ENCODE data around the gene PDZK1. TPM values are rescaled to one million over a fixed set of nuclear protein-coding genes. Genes with fewer than 3 reads are reported as not detected.
"Not testable (repeated sequence)": the region's sequence is repeated elsewhere in the genome, so short reads cannot be mapped to it uniquely, and the experiment has no call there.

The PDZK1 gene
- total RNA-seq, 2 experiments from 2014 or later, result not detected

DNA sequence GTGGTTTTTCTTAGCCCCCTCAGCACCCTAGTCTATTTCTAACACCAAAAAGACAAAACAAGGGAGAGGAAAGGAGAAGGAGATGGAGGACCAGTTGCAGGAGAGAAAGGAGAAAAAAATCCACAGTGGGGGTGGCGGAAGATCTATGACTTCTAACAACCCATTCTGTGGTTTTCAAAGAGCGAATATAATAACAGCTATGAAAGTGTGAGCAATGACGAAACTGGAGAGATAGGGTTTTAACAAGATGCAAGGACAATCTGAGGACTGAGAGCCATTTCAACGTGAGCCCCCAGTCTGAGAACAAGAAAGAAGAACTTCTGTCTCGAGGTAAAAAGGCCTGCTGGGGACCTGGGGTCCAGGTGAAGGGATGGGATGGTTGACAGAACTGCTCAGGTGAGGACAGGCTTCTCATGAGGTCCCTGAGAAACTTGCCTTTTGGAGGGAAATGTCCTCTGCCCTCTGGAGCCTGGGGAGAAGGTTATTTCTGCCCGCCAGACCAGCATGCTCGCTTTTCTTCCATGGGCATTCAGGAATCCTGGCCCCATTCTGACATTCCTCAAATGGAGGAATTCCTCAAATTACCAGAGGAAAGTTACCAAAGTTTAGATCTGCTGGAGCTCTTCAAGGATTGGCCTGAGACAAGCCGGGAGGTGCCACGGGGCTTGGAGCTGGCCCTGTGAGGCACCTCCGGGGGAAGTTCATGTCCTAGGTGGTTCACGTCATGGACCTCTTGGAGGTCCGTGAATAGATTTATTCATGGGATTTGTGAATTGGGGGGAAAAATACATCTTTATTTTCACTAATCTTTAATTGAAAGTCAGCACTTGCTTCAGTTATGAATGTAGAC lies 12.3 kb upstream of the PDZK1 start, which contains the start of gene CD160:
CD160 (plus strand) TSS at position 270 of the 850 bp plus-strand sequence. CDS start 8,829 bp downstream, outside the sequence.
- Mint-ChIP-seq H3K4me3 (peak within 1 kb of the TSS; percentile 78), H3K27ac (peak within 1 kb of the TSS; percentile 74), H3K36me3 (no peaks in the 10 kb centered on the region), H3K4me1 (peaks cover 22% of the 10 kb centered on the region), H3K9me3 (no peaks in the 10 kb centered on the region), H3K27me3 (peaks cover 18% of the 10 kb centered on the region)
- DNase-seq, result peak; percentile 14

- not testable (repeated sequence) for H3K9me3 Mint-ChIP-seq, H3K4me3 Mint-ChIP-seq
These were observed 11.3 kb upstream of the PDZK1 start for GRCh38 chr1:145718465-145718864.

DNA sequence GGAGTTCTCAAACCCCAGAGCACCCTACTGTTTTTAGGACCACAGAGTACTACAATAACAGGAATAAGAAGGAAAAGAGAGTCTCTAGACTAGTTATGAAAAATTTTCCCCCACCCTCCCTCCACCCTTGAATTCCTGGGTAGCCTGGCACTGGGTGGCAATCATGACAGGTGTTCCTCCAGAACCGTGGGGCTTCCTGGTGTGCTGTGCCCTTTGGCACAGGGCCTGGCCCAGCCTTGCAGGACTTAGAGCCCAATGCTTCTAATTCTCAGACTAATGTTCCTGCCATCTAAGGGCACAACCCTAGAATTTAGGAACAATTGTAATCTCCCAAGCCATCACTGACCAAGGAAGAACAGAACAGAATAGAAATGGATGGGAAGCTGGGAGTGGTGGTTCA lies 10.7 kb upstream of the PDZK1 start:
- Mint-ChIP-seq H3K4me1 (peaks cover 22% of the 10 kb centered on the region), H3K36me3 (no peaks in the 10 kb centered on the region), H3K27me3 (peaks cover 16% of the 10 kb centered on the region), H3K4me3 (no peak overlapping the region), H3K27ac (no peak overlapping the region), H3K9me3 (no peaks in the 10 kb centered on the region)
- no peak for DNase-seq

More at GRCh38 chr1:145718465-145718864, 11.3 kb upstream of the PDZK1 start:
- peaks cover 18% of the 10 kb centered on the region for H3K27me3 Mint-ChIP-seq
- not testable (repeated sequence) for DNase-seq, H3K27ac Mint-ChIP-seq, H3K36me3 Mint-ChIP-seq
- H3K4me1 Mint-ChIP-seq, result peaks cover 22% of the 10 kb centered on the region

- Mint-ChIP-seq H3K4me3 (no peak overlapping the region), H3K36me3 (no peaks in the 10 kb centered on the region), H3K4me1 (peaks cover 22% of the 10 kb centered on the region), H3K9me3 (no peaks in the 10 kb centered on the region), H3K27ac (no peak overlapping the region), H3K27me3 (peaks cover 9% of the 10 kb centered on the region)
- DNase-seq, result no peak
These were observed 9.6 kb upstream of the PDZK1 start for GRCh38 chr1:145716641-145717345.

- H3K4me3 Mint-ChIP-seq, result no peak overlapping the region
- H3K36me3 Mint-ChIP-seq, result no peaks in the 10 kb centered on the region
- no peaks in the 10 kb centered on the region for H3K9me3 Mint-ChIP-seq
- DNase-seq, result no peak
- H3K27me3 Mint-ChIP-seq, result no peaks in the 10 kb centered on the region
- H3K4me1 Mint-ChIP-seq, result peaks cover 8% of the 10 kb centered on the region
- H3K27ac Mint-ChIP-seq, result no peak overlapping the region
These were observed 7.5 kb upstream of the PDZK1 start for GRCh38 chr1:145714524-145715111.

- no peak for DNase-seq
- H3K4me3 Mint-ChIP-seq, result no peak overlapping the region
- H3K36me3 Mint-ChIP-seq, result no peaks in the 10 kb centered on the region
- no peaks in the 10 kb centered on the region for H3K4me1 Mint-ChIP-seq
- H3K27ac Mint-ChIP-seq, result no peak overlapping the region
- H3K9me3 Mint-ChIP-seq, result no peaks in the 10 kb centered on the region
- H3K27me3 Mint-ChIP-seq, result no peaks in the 10 kb centered on the region
These were observed 4.1 kb upstream of the PDZK1 start for GRCh38 chr1:145711213-145711651.

DNA sequence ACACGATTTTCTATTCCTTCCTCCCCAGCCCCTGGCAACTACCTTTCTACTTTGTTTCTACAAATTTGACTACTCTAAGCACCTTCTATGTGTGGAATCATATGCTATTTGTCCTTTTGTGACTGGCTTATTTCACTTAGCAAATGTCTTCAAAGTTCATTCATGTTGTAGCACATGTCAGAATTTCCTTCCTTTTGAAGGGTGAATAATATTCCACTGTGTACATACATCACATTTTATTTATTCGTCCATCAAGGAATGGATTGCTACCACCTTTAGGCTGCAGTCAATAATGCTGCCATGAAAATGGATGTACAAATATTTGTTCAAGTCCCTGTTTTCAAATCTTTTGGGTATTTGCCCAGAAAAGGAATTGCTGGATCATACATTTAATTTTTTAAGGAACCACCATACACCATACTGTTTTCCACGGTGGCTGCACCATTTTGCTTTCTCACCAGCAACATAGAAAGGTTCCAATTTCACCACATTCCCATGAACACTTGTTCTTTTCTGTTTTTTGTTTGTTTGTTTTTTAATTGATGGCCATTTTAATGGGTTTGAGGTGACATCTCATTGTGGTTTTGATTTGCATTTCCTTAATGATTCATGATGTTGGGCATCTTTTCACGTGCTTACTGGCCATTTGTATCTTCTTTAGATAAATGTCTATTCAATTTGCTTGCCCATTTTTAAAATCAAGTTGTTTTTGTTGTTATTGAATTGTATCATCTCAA lies 3.3 kb upstream of the PDZK1 start:
- DNase-seq, result no peak
- H3K27me3 Mint-ChIP-seq, result no peaks in the 10 kb centered on the region
- H3K4me1 Mint-ChIP-seq, result no peaks in the 10 kb centered on the region
- H3K9me3 Mint-ChIP-seq, result no peaks in the 10 kb centered on the region
- H3K27ac Mint-ChIP-seq, result no peak overlapping the region
- H3K4me3 Mint-ChIP-seq, result no peak overlapping the region
- H3K36me3 Mint-ChIP-seq, result no peaks in the 10 kb centered on the region

DNA sequence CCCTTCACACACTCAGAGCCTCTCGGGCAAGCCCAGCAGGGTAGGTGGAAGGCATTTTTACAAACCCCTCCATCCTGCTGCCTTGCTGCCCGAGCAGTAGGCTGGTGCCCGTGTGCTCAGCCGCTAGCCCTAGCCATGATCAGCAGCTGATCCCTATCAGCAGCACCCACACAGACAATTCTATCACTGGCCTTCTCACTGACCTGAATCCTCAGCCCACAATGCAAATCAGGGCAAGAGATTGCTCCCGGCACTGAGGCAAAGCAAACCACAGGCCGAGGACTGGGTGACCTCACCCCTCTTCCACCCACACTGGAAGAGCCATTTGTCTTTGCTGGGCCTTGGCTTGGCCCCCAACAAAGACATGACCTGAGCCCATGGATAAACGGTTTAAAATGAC lies 895 bp upstream of the PDZK1 start:
- Mint-ChIP-seq H3K9me3 (no peaks in the 10 kb centered on the region), H3K27me3 (no peaks in the 10 kb centered on the region), H3K27ac (no peak overlapping the region), H3K4me1 (no peaks in the 10 kb centered on the region), H3K36me3 (no peaks in the 10 kb centered on the region), H3K4me3 (no peak overlapping the region)
- no peak for DNase-seq

DNA sequence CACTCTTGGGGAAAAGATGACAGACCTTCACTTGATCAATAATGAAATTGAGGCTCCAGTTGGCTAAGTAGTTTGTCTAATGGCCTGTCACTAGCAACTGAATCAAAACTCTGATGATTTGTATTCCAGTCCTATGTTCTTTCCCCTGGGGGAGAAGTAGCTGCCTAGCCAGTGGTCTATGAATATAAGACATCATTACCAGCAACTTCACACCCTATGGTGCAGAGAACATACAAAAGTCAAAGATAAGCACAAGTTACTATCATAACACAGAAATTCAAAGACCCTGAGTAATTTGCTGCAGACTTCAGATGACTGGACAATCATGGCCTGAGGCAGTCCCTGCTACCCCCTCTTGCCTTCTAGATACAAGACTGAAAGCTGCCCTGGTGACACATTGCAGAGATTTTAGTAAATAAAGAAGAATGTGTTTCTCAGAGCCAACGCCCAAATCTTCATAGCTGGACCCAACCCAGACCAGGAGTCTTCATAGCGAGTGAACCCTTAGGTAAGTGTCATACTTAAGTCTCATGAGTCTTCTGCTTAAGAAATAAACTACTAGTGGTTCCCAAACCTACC lies 993 bp downstream of the PDZK1 start:
- DNase-seq, result no peak
- no peak overlapping the region for H3K27ac Mint-ChIP-seq
- no peaks in the 10 kb centered on the region for H3K4me1 Mint-ChIP-seq
- no peaks in the 10 kb centered on the region for H3K27me3 Mint-ChIP-seq
- H3K9me3 Mint-ChIP-seq, result no peaks in the 10 kb centered on the region
- H3K4me3 Mint-ChIP-seq, result no peak overlapping the region
- H3K36me3 Mint-ChIP-seq, result no peaks in the 10 kb centered on the region

GRCh38 chr1:145705622-145706021 lies 1.5 kb downstream of the PDZK1 start:
- Mint-ChIP-seq H3K9me3 (no peaks in the 10 kb centered on the region), H3K27me3 (no peaks in the 10 kb centered on the region), H3K4me1 (no peaks in the 10 kb centered on the region), H3K27ac (no peak overlapping the region), H3K4me3 (no peak overlapping the region), H3K36me3 (no peaks in the 10 kb centered on the region)
- no peak for DNase-seq

- Mint-ChIP-seq H3K27ac (no peak overlapping the region), H3K4me1 (no peaks in the 10 kb centered on the region), H3K4me3 (no peak overlapping the region)
These were observed 4.3 kb downstream of the PDZK1 start for GRCh38 chr1:145702826-145703225.

GRCh38 chr1:145702052-145702451 lies 5.1 kb downstream of the PDZK1 start:
- Mint-ChIP-seq H3K27ac (no peak overlapping the region), H3K27me3 (no peaks in the 10 kb centered on the region), H3K9me3 (no peaks in the 10 kb centered on the region), H3K4me3 (no peak overlapping the region), H3K4me1 (no peaks in the 10 kb centered on the region), H3K36me3 (no peaks in the 10 kb centered on the region)
- DNase-seq, result no peak

More at GRCh38 chr1:145702826-145703225, 4.3 kb downstream of the PDZK1 start:
- DNase-seq, result no peak
- H3K36me3 Mint-ChIP-seq, result no peaks in the 10 kb centered on the region
- no peaks in the 10 kb centered on the region for H3K9me3 Mint-ChIP-seq
- no peaks in the 10 kb centered on the region for H3K27me3 Mint-ChIP-seq

DNA sequence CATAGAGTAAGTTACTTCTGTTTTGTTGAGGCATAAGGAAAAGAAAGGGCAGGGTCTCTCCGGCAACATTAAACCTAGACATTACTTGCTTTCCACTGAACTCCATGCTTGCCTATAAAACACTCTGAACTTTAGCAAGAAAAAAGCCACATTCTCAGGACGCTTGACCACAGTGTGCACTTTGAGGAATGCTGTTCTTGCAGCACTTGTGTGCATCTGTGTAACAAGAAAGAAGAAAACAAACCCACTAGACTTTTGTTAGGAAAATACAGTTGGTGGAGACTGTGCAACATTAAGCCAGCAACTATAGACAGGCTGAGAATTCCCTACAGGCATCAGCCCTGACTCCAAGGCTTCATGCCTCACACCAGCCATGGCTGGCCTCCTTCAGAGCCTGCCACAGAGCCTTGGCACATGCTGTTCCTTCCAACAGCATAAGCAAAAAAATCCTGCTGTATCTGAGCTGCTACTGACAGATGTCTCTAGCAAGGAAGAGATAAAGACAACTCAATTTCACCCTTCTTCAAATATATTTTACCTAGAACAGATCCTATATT lies 5.8 kb downstream of the PDZK1 start:
- Mint-ChIP-seq H3K9me3 (no peaks in the 10 kb centered on the region), H3K36me3 (no peaks in the 10 kb centered on the region)

DNA sequence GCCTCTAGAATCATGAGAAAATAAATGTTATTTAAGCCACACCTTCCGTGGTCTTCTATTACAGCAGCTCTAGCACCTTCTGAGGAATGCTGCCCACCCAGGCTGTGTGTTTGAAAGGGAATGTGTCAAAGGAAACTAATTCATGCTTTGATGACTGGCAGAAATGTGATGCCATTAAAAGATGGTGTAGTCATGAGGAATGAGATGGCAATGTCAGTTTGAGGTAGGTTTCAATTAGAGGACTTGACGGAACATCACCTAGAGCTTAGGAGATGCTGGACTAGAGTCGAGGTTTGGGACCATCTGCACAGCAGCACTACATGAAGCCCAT lies 10.6 kb downstream of the PDZK1 start:
- no peak for DNase-seq
- H3K27me3 Mint-ChIP-seq, result no peaks in the 10 kb centered on the region
- no peaks in the 10 kb centered on the region for H3K9me3 Mint-ChIP-seq
- H3K4me1 Mint-ChIP-seq, result no peaks in the 10 kb centered on the region
- no peaks in the 10 kb centered on the region for H3K36me3 Mint-ChIP-seq
- H3K27ac Mint-ChIP-seq, result no peak overlapping the region
- no peak overlapping the region for H3K4me3 Mint-ChIP-seq

More for the DNA sequence above, 5.8 kb downstream of the PDZK1 start:
- Mint-ChIP-seq H3K4me1 (no peaks in the 10 kb centered on the region), H3K4me3 (no peak overlapping the region), H3K27ac (no peak overlapping the region), H3K27me3 (no peaks in the 10 kb centered on the region)
- DNase-seq, result no peak
